ENCODE data around the gene OR13A1.
"Not testable (repeated sequence)": the region's sequence is repeated elsewhere in the genome, so short reads cannot be mapped to it uniquely, and the experiment has no call there.

The OR13A1 gene

GRCh38 chr10:45282061-45282460, 33.3 kb downstream of the OR13A1 start:
- DNase-seq (ENCODE audit: low spot score) (no peak), FAIRE-seq (no peak)

DNA sequence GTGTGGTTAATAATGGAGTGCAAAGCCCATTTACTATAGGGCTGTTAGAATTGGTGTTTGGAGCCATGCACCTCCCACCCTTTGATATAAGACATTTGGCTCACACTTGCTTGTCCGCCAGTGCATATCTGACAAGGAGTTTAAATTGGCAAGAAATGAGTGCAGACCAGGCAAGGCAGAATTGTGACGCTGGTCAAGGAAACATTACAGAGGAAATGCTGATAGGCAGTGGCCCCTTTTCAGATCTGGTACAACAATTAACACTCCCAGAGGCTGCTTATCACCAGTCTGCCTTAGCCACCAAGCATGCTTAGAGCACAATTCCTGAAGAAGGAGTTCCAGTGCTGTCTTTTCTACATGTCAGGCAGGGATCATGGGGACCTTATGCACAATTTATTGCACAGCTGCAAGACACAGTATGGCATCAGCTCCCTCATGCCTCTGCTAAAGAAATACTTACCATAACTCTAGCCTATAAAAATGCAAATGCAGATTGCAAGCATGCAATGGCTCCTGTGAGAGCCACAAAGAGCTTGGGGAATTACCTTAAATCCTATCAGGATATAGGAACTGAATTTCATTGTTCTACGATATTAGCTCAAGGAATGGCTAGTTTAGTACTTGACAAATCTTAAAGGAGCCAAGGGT, 35.2 kb downstream of the OR13A1 start:
- no peak for DNase-seq (ENCODE audit: low spot score)

GRCh38 chr10:45279682-45280081, 35.7 kb downstream of the OR13A1 start:
- FAIRE-seq, result no peak
- no peak for DNase-seq (ENCODE audit: low spot score)

More for the DNA sequence above, 35.2 kb downstream of the OR13A1 start:
- FAIRE-seq, result no peak

GRCh38 chr10:45278860-45279498, 36.4 kb downstream of the OR13A1 start:
- DNase-seq (ENCODE audit: low spot score), result no peak
- FAIRE-seq, result peak; percentile 20

GRCh38 chr10:45276146-45276545, 39.3 kb downstream of the OR13A1 start:
- FAIRE-seq; DNase-seq (ENCODE audit: low spot score): not testable (repeated sequence)

DNA sequence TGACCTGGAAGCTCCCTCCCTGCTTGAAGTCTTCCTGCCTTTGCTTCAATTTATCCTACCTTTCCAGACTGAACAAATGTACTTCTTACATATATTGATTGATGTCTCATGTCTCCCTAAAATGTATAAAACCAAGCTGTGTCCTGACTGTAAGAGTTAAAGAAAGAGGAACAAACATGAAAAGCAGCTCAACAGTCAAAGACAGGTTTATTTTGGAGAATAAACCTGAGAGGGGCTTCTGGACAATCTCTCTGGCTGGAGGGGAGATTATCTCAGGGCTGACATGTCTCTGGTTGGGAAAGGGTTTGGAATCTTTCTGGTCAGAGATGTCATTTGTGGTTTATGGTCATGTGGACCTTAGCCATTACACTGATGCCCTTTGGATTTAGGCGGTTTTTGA, 41.0 kb downstream of the OR13A1 start:
- FAIRE-seq (no peak), DNase-seq (ENCODE audit: low spot score) (no peak)

DNA sequence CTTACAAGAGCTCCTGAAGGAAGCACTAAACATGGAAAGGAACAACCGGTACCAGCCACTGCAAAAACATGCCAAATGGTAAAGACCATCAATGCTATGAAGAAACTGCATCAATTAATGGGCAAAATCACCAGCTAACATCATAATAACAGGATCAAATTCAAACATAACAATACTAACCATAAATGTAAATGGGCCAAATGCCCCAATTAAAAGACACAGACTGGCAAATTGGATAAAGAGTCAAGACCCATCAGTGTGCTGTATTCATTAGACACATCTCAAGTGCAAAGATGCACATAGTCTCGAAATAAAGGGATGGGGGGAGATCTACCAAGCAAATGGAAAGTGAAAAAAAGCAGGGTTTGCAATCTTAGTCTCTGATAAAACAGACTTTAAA, 47.6 kb downstream of the OR13A1 start:
- not testable (repeated sequence) for FAIRE-seq; DNase-seq (ENCODE audit: low spot score)

DNA sequence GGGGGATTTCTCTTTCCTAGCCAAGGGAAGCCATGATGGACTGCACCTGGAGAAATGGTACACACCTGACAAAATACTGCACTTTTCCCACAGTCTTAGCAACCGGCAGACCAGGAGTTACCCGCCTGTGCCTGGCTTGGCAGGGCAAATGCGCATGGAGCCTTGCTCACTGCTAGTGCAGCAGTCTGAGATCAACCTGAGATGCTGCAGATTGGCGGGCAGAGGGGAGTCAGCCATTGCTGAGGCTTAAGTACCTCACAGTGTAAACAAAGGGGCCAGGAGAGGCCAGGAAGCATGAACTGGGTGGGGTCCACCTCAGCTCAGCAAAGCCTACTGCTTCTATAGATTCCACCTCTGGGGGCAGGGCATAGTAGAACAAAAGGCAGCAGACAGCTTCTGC, 49.4 kb downstream of the OR13A1 start:
- FAIRE-seq (no peak), DNase-seq (ENCODE audit: low spot score) (no peak)

- DNase-seq (ENCODE audit: low spot score), result no peak
- FAIRE-seq, result no peak
Measured at GRCh38 chr10:45261946-45262345, 53.5 kb downstream of the OR13A1 start.

DNA sequence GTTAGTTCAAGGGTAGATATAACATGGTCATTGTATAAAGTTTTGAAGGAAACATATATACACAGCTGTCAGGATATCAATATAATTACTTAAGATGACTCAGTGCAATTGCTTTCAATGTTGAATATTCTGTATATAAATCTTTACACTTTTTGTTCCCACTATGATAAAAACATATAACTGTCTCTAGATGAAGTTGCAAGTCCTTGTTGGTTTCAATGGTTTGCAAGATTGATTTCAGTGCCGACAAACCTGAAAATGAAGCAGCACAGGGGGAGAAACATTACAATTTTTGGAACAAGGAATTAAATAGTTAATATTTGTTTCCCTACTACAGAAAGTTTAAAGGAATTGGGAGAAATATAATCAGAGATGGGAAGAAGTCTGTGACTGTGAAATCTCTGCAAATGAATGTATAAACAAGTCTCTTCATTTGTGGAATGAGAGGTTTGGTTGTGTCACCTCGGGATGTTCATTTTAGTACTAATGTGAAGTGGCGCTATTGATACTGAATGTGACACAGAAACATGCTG, 54.1 kb downstream of the OR13A1 start:
- DNase-seq (ENCODE audit: low spot score), result no peak
- no peak for FAIRE-seq

- not testable (repeated sequence) for DNase-seq (ENCODE audit: low spot score); FAIRE-seq
Measured at GRCh38 chr10:45260635-45261034, 54.8 kb downstream of the OR13A1 start.

DNA sequence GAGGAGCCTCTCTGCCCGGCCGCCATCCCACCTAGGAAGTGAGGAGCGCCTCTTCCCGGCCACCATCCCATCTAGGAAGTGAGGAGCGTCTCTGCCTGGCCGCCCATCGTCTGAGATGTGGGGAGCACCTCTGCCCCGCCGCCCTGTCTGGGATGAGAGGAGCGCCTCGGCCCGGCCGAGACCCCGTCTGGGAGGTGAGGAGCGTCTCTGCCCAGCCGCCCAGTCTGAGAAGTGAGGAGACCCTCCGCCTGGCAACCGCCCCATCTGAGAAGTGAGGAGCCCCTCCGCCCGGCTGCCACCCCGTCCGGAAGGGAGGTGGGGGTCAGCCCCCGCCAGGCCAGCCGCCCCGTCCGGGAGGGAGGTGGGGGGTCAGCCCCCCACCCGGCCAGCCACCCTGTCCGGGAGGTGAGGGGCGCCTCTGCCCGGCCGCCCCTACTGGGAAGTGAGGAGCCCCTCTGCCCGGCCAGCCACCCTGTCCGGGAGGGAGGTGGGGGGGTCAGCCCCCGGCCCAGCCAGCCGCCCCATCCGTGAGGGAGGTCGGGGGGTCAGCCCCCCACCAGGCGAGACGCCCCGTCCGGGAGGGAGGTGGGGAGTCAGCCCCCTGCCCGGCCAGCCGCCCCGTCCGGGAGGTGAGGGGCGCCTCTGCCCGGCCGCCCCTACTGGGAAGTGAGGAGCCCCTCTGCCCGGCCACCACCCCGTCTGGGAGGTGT, 55.5 kb downstream of the OR13A1 start:
- DNase-seq (ENCODE audit: low spot score); FAIRE-seq: not testable (repeated sequence)

- DNase-seq (ENCODE audit: low spot score), result no peak
- no peak for FAIRE-seq
Measured at GRCh38 chr10:45257600-45257999, 57.8 kb downstream of the OR13A1 start.

- DNase-seq (ENCODE audit: low spot score) (no peak), FAIRE-seq (no peak)
Measured at GRCh38 chr10:45256246-45256645, 59.2 kb downstream of the OR13A1 start.

- DNase-seq (ENCODE audit: low spot score), result no peak
- FAIRE-seq, result no peak
Measured at GRCh38 chr10:45255706-45256105, 59.7 kb downstream of the OR13A1 start.

DNA sequence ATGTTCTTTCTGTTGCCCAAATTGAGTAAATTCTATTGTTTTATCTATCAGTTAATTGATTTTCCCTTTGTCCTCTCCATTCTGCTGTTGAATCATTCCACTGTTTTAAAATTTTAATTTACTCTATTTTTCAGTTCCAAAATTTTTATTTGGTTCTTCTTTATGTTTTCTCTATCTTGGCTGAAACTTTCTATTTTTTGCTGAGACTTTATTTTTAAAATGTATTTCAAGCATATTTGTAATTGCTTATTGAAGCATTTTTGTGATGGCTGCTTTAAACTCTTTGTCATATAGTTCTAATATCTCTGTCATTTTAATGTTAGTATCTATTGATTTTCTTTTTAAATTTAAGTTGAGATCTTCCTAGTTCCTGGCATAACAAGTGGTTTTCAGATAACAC, 60.5 kb downstream of the OR13A1 start:
- FAIRE-seq (no peak), DNase-seq (ENCODE audit: low spot score) (no peak)

- DNase-seq (ENCODE audit: low spot score) (no peak), FAIRE-seq (no peak)
Measured at GRCh38 chr10:45253183-45253914, 62.1 kb downstream of the OR13A1 start.
